ENCODE data around the gene PPP1R12A. TPM values are rescaled to one million over a fixed set of nuclear protein-coding genes. Genes with fewer than 3 reads are reported as not detected.

The PPP1R12A gene
- total RNA-seq, 3 donors from 2014 or later (not counting 1 experiment from before 2014, with no cell fraction given): 145 to 192 (median 185) TPM

GRCh38 chr12:79828924-79829323, 106.0 kb downstream of the PPP1R12A start:
- H3K27me3 ChIP-seq (ENCODE audit: control insufficient read depth, insufficient read depth, low read length): no peaks in the 10 kb centered on the region
- no peak overlapping the region for H3K4me3 ChIP-seq (ENCODE audit: low read length)
- WGBS (ENCODE audit: insufficient coverage): 100% methylated on average over 1 of the region's 2 CpGs
- ATAC-seq (no peak), DNase-seq (no peak)
- intact Hi-C loops (cut with micrococcal nuclease): no loop called here
- no peak for TF ChIP-seq CTCF (IDR thresholded peaks at IDR 0.05)
- H3K27ac Mint-ChIP-seq: peak overlapping the region; percentile 8 to 61
- no peaks in the 10 kb centered on the region for H3K36me3 Mint-ChIP-seq
- peaks cover 55 to 56% of the 10 kb centered on the region in 2 donors for H3K4me1 Mint-ChIP-seq
- H3K4me1 ChIP-seq (ENCODE audit: control insufficient read depth, insufficient read depth, low read length): peaks cover 3% of the 10 kb centered on the region
- no peaks in the 10 kb centered on the region for H3K9me3 ChIP-seq (ENCODE audit: control insufficient read depth, insufficient read depth, low read length)
- H3K27me3 Mint-ChIP-seq (ENCODE audit: low read depth in 2 of 2): no peaks in the 10 kb centered on the region
- H3K9me3 Mint-ChIP-seq: no peaks in the 10 kb centered on the region
- no peak overlapping the region for H3K27ac ChIP-seq (ENCODE audit: low read length)
- H3K4me3 Mint-ChIP-seq: no peak overlapping the region
- H3K36me3 ChIP-seq (ENCODE audit: control insufficient read depth, insufficient read depth, low read length): peaks cover 35% of the 10 kb centered on the region

- no peaks in the 10 kb centered on the region for H3K9me3 Mint-ChIP-seq
- H3K27me3 ChIP-seq (ENCODE audit: control insufficient read depth, insufficient read depth, low read length): no peaks in the 10 kb centered on the region
- no peak for TF ChIP-seq CTCF (IDR thresholded peaks at IDR 0.05)
- H3K4me3 Mint-ChIP-seq: no peak overlapping the region
- H3K27ac Mint-ChIP-seq: no peak overlapping the region
- no peaks in the 10 kb centered on the region for H3K9me3 ChIP-seq (ENCODE audit: control insufficient read depth, insufficient read depth, low read length)
- H3K27ac ChIP-seq (ENCODE audit: low read length): no peak overlapping the region
- H3K36me3 Mint-ChIP-seq: no peaks in the 10 kb centered on the region
- H3K4me3 ChIP-seq (ENCODE audit: low read length): no peak overlapping the region
- no peaks in the 10 kb centered on the region for H3K27me3 Mint-ChIP-seq (ENCODE audit: low read depth in 2 of 2)
- peaks cover 3% of the 10 kb centered on the region for H3K4me1 ChIP-seq (ENCODE audit: control insufficient read depth, insufficient read depth, low read length)
- intact Hi-C loops (cut with micrococcal nuclease): no loop called here
- peaks cover 42 to 47% of the 10 kb centered on the region in 2 donors for H3K4me1 Mint-ChIP-seq
- DNase-seq (no peak), ATAC-seq (no peak)
- peaks cover 35% of the 10 kb centered on the region for H3K36me3 ChIP-seq (ENCODE audit: control insufficient read depth, insufficient read depth, low read length)
- 100% methylated on average over 1 of the region's 3 CpGs for WGBS (ENCODE audit: insufficient coverage)
These were observed 107.4 kb downstream of the PPP1R12A start for GRCh38 chr12:79827484-79827883.

GRCh38 chr12:79826267-79827128, 108.4 kb downstream of the PPP1R12A start:
- Mint-ChIP-seq H3K27ac (no peak overlapping the region), H3K27me3 (ENCODE audit: low read depth in 2 of 2) (no peaks in the 10 kb centered on the region), H3K9me3 (no peaks in the 10 kb centered on the region), H3K4me1 (peaks cover 42 to 48% of the 10 kb centered on the region in 2 donors), H3K36me3 (no peaks in the 10 kb centered on the region), H3K4me3 (no peak overlapping the region)
- Histone ChIP-seq H3K36me3 (ENCODE audit: control insufficient read depth, insufficient read depth, low read length) (peaks cover 31% of the 10 kb centered on the region), H3K4me3 (ENCODE audit: low read length) (no peak overlapping the region), H3K9me3 (ENCODE audit: control insufficient read depth, insufficient read depth, low read length) (no peaks in the 10 kb centered on the region), H3K27me3 (ENCODE audit: control insufficient read depth, insufficient read depth, low read length) (no peaks in the 10 kb centered on the region), H3K4me1 (ENCODE audit: control insufficient read depth, insufficient read depth, low read length) (peaks cover 3% of the 10 kb centered on the region), H3K27ac (ENCODE audit: low read length) (no peak overlapping the region)
- intact Hi-C loops (cut with micrococcal nuclease): no loop called here
- no peak for TF ChIP-seq CTCF (IDR thresholded peaks at IDR 0.05)
- ATAC-seq: no peak
- 100% methylated on average over 2 of the region's 6 CpGs for WGBS (ENCODE audit: insufficient coverage)
- no peak for DNase-seq

All from natural killer cell (primary cell).